NCI-H1436 treated with DMSO at 0.1 percent for 48 hours (cell line): ENCODE data around the gene CRYBB1.

Experiments
- DNase-seq: peaks from one replicate; lab custom pipeline; 2025; lab: John Stamatoyannopoulos, UW

The CRYBB1 gene

GRCh38 chr22:26617271-26618199, at the start of gene CRYBB1:
Gene CRYBB1, minus strand, starts transcription at chr22:26618027. Its CDS starts 1,708 bp downstream, at chr22:26616319.
- DNase-seq, result no peak

DNA sequence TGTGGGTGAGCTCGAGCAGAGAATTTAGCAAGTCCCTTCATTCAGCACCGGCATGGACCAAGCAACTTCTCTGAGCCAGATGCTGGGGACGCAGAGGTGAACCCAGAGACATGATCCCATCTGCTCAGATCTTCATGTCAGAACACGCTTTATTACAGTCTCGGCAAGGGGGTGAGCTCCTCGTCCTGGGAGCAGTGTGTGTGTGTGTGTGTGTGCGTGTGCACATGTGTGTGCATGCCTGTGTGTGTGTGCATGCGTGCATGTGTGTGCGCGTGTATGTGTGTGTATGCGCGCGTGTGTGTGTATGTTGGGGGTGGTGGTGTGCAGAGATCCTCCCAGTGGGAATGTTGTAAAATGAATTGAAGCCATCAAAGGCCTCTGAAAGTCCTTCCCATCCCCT, 49.3 kb upstream of the CRYBB1 start:
- DNase-seq, result no peak

- no peak for DNase-seq
Observed at GRCh38 chr22:26665813-26666231, 48.0 kb upstream of the CRYBB1 start.

DNA sequence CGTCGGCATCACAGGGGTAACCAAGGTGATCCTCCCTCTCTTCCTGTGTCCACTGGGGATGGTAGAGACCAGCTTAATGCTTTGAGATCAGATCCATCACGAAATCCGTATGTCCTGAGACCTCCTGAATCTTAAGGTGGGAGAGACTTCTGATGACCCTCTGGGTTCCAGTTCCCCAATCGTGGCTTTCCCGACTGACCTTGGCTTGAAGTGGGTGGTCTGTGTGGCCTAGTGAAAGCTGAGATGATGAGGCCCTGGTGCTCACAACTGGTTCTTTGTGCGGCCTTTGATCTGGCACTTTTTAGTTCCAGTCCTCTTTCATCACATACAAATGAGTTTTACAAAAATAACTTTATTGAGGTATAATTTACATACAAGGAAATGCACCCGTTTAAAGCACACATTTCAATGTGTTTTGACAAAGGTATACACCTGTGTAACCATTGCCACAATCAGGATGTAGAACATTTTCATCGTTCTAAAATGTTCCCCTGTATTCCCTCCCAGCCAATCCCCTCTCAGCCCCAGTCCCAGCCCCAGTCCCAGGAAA, 45.6 kb upstream of the CRYBB1 start:
- no peak for DNase-seq

DNA sequence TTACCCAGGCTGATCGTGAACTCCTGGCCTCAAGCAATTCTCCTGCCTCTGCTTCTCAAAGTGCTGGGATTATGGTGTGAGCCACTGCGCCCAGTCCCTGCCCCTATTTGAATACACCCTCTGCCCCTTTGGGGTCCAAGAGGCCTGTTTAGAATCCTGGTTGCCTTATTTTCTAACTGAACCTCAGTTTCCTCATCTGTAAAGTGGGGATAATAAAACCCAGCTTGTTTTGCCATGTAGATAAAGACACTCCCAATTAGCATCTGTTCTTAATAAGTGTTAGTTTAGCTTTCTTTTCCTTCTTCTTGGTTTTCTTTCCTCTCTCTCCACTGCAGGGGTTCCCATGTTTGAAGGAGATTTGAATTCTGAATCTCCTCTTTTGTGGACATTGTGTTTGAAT, 44.3 kb upstream of the CRYBB1 start:
- DNase-seq, result no peak

- DNase-seq, result no peak
Observed at GRCh38 chr22:26660961-26661578, 43.2 kb upstream of the CRYBB1 start.

- DNase-seq, result no peak
Observed at GRCh38 chr22:26660356-26660755, 42.5 kb upstream of the CRYBB1 start.

DNA sequence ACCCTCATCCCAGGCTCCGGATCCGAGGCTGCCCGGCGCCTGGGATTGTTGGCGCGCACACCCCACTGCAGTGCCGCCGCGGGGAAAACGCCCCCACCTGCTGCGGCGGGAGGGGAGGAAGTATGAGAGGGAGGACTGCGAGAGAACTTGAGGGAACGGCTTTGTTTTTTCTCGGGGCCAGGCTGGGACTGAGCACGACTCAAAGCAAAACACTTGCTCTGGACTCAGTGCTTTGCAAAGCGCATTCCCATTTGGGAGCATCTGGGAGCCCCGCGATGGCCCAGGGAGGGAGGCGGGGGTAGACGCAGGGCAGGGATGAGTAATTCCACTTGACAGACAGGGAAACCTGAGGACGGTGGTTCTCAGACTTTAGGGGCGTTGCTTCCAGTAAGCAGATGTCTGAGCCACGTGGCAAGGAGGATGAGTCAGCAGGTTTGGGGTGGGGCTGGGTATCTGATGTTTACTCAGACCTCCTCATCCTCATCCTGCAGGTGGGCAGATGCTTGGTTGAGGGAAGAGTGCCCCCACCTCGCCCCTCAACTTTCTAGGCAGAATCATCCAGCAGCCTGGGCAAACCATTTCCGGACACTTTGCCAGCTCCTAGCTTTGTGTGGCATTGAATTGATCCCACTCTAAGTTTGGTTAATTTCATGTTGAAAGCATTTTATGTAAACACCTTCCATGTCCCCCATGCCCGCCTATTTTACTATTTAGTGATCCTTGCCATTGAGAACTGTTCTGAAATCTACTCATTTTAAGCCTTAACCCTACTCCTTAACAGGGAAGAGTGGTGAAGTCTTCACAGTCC, 41.0 kb upstream of the CRYBB1 start:
- DNase-seq, result peak; percentile 68

- DNase-seq, result no peak
Observed at GRCh38 chr22:26658161-26658560, 40.3 kb upstream of the CRYBB1 start.

DNA sequence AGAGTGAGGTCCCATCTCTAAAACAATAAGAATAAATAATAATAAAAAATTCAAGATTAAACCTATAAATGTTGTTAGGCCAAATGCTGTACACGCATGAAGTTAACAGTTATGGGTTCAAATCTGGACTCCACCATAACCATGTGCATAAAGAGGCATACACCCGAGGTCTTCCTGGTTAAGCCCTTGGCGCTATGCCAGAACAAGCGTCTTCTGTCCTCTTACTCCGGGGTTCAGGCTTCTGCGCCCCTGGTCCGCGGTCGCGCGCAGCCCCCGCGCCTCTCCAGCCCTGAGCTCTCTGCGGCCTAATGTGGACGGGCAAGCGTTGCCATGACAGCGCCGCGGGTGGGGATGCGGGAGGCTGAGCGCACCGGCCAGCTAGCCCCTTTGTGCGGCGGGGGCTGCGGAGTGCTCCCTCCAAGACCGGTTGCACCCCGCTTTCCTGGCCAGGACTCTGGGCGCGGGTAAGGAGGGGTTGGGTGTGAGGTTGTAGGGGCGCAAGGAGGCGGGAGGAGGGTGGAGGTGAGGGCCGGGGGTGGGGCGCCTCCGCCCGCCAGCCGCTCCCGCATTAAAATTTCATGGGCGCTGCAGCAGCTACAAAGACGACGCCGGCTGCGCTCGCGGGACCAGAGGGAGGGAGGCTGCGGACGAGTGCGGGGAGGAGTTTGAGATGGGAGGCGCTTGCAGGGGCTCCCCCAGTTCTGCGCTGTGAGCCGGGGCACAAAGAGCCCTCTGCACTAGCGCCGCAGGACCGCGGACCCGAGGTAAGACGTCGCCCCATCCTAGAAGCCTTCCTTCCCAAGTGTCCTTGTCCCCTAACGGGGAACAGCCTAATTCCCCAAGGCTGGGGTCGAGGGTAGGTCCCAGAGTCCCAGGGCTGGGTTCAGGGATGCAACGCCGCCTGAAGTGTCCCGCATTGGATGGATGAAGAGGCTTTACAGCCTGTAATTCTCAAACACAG, 39.3 kb upstream of the CRYBB1 start, which contains the start of gene MIAT:
Gene MIAT (plus strand): TSS at position 698 of the 961 bp plus-strand sequence.
- DNase-seq, result no peak

GRCh38 chr22:26651815-26652214, 34.0 kb upstream of the CRYBB1 start:
- no peak for DNase-seq

GRCh38 chr22:26650722-26651421, 33.0 kb upstream of the CRYBB1 start:
- no peak for DNase-seq

GRCh38 chr22:26648528-26649388, 30.9 kb upstream of the CRYBB1 start:
- no peak for DNase-seq

GRCh38 chr22:26648011-26648497, 30.2 kb upstream of the CRYBB1 start:
- DNase-seq, result peak; percentile 43

- DNase-seq, result no peak
Observed at GRCh38 chr22:26646158-26646557, 28.3 kb upstream of the CRYBB1 start.

- DNase-seq, result no peak
Observed at GRCh38 chr22:26643418-26644100, 25.7 kb upstream of the CRYBB1 start.

GRCh38 chr22:26642465-26643417, 24.9 kb upstream of the CRYBB1 start:
- DNase-seq, result no peak
